HEK293 (cell line): Measurements from ENCODE around the gene KRTAP21-1.

Experiments
- CTCF ChIP-seq: fragments of 450-650 bp; formaldehyde crosslinking; IDR thresholded peaks from 2 replicates; pipeline ENCODE4 v1.5.1; 2016; ENCODE audit warnings: missing biosample characterization, missing genetic modification characterization
- REST ChIP-seq: fragments of 450-650 bp; formaldehyde crosslinking; IDR thresholded peaks from 2 replicates; pipeline ENCODE4 v1.5.1; 2016; ENCODE audit warnings: missing biosample characterization, missing genetic modification characterization
- YY1 ChIP-seq: fragments of 450-650 bp; formaldehyde crosslinking; IDR thresholded peaks from 2 replicates; pipeline ENCODE4 v1.5.1; 2018; ENCODE audit warnings: missing biosample characterization, missing genetic modification characterization
- ZNF2 ChIP-seq: fragments of 450-650 bp; formaldehyde crosslinking; IDR thresholded peaks from 2 replicates; pipeline ENCODE4 v1.5.1; 2016; ENCODE audit warnings: missing biosample characterization, missing genetic modification characterization
- ZNF555 ChIP-seq: fragments of 450-650 bp; formaldehyde crosslinking; conservative IDR thresholded peaks from 2 replicates; pipeline ENCODE4 v1.5.1; 2017; ENCODE audit warnings: missing biosample characterization, mild to moderate bottlenecking, missing genetic modification characterization, inconsistent platforms
- ZNF561 ChIP-seq: fragments of 450-650 bp; IDR thresholded peaks from 2 replicates; pipeline ENCODE4 v1.5.1; 2018; ENCODE audit warnings: missing biosample characterization, missing genetic modification characterization, borderline replicate concordance
- ZNF707 ChIP-seq: fragments of 450-650 bp; formaldehyde crosslinking; IDR thresholded peaks from 2 replicates; pipeline ENCODE4 v1.5.1; 2016; ENCODE audit warnings: missing biosample characterization, missing genetic modification characterization

- TF ChIP-seq CTCF (tag by site-specific recombination) (no peak), ZNF707 (tag by site-specific recombination) (no peak), YY1 (tag by site-specific recombination) (no peak), ZNF555 (no peak), ZNF2 (tag by site-specific recombination) (no peak), REST (tag by site-specific recombination) (no peak), ZNF561 (tag by site-specific recombination) (no peak)
Measured at GRCh38 chr21:30710499-30710898, 44.7 kb downstream of the KRTAP21-1 start.
